ENCODE measurements around the gene CEACAM16. TPM values are rescaled to one million over a fixed set of nuclear protein-coding genes. Genes with fewer than 3 reads are reported as not detected.
"Not testable (repeated sequence)": the region's sequence is repeated elsewhere in the genome, so short reads cannot be mapped to it uniquely, and the experiment has no call there.

Gene CEACAM16
- polyA plus RNA-seq, 4 donors: 0.07 TPM; not detected in 3

DNA sequence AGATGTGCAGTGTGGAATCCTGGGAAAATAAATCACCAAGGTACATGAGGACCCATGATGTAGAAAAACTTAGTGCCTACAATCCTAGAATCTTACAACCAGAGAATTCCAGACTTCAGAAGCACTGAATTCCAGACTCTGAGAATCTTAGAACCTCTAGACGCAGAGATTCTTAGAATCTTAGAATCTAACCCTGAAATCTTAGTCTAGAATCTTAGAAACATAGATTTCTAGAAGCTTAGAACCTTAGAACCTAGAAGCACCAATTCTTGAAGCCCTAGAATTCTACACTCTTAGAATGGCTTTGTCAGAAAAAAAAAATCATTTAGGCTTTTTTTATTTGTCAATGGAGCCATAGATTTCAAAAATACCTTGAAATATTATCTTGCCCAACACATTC lies 6.0 kb downstream of the CEACAM16 start:
- FAIRE-seq: no peak
- Histone ChIP-seq H3K9me3 (ENCODE audit: control insufficient read depth in 2 of 2, insufficient read depth in 1 of 2, low read depth in 1 of 2, low read length in 1 of 2) (no peaks in the 10 kb centered on the region), H3K4me3 (ENCODE audit: low read depth in 1 of 3, low read length in 3 of 3) (no peak overlapping the region), H3K4me1 (ENCODE audit: control insufficient read depth in 3 of 3, insufficient read depth in 2 of 3, low read depth in 1 of 3, low read length in 2 of 3) (no peaks in the 10 kb centered on the region), H3K27me3 (ENCODE audit: control insufficient read depth in 3 of 3, insufficient read depth in 3 of 3, low read length in 3 of 3) (no peaks in the 10 kb centered on the region), H3K27ac (ENCODE audit: low read depth in 1 of 3, low read length in 2 of 3) (no peak overlapping the region), H3K36me3 (ENCODE audit: control insufficient read depth in 3 of 3, insufficient read depth in 2 of 3, low read depth in 1 of 3, low read length in 3 of 3) (peaks cover 0 to 6% (median 0%) of the 10 kb centered on the region in 3 donors)
- DNase-seq: no peak
- WGBS, 3 donors: 93 to 96% (median 94%) methylated on average over 1 of the region's 1 CpG

DNA sequence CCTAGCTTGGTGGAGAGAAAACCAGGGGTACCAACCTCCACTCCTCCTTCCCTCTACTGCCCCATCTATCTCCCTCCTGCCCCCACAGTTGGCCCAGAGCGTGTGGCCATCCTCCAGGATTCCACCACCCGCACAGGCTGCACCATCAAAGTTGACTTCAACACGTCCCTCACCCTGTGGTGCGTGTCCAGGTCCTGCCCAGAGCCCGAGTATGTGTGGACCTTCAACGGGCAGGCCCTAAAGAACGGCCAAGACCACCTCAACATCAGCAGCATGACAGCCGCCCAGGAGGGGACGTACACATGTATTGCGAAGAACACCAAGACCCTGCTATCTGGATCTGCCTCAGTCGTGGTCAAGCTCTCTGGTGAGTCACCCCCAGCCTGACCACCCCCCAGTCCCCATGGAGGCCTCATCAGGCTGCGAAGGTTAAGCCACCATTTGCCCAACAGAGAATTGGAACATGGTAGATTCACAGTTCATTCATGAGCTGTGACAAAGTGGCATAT lies 6.6 kb downstream of the CEACAM16 start:
- Histone ChIP-seq H3K27me3 (ENCODE audit: control insufficient read depth in 3 of 3, insufficient read depth in 3 of 3, low read length in 3 of 3) (no peaks in the 10 kb centered on the region), H3K4me3 (ENCODE audit: low read depth in 1 of 3, low read length in 3 of 3) (no peak overlapping the region), H3K9me3 (ENCODE audit: control insufficient read depth in 2 of 2, insufficient read depth in 1 of 2, low read depth in 1 of 2, low read length in 1 of 2) (no peaks in the 10 kb centered on the region), H3K27ac (ENCODE audit: low read depth in 1 of 3, low read length in 2 of 3) (no peak overlapping the region), H3K36me3 (ENCODE audit: control insufficient read depth in 3 of 3, insufficient read depth in 2 of 3, low read depth in 1 of 3, low read length in 3 of 3) (peaks cover 0 to 6% (median 0%) of the 10 kb centered on the region in 3 donors), H3K4me1 (ENCODE audit: control insufficient read depth in 3 of 3, insufficient read depth in 2 of 3, low read depth in 1 of 3, low read length in 2 of 3) (no peaks in the 10 kb centered on the region)
- WGBS, 3 donors: 91 to 98% (median 94%) methylated on average over 12 of the region's 12 CpGs
- no peak for DNase-seq
- no peak for FAIRE-seq

DNA sequence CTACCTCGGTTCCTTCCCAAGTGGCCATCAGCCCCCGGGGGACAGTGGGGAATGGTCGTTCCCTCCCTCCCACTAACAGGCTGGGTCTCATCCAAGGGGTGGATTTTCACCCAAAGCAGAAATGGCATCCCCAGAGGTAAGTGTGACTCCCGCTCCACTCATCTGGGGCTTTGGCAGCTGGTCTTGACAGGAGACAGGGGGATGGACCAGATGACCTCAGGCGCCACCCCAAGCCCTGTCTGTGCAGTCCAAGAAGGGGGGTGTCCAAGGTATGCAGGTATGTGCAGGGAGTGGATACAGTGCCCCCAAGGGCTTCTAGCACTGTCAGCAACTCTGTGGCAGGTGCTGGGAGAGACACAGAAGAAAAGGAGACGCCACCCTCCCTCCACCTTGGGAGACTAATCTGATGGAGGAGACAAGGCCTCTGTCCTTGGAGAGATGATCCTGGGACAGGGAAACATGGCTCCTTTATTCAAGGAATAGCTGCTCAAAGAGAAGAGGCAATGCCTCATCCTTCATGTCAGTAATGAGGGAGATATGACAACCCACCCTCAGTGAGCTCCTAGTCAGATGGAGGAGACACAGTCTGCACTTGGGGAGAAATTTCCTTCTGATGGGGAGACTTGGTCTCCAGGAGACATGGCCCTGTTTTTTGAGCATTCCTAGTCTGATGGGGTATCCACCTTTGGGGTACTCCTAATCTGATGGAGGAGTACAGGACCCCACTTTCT lies 7.7 kb downstream of the CEACAM16 start:
- FAIRE-seq: no peak
- 84 to 91% (median 85%) methylated on average over 6 of the region's 6 CpGs for WGBS, 3 donors

DNA sequence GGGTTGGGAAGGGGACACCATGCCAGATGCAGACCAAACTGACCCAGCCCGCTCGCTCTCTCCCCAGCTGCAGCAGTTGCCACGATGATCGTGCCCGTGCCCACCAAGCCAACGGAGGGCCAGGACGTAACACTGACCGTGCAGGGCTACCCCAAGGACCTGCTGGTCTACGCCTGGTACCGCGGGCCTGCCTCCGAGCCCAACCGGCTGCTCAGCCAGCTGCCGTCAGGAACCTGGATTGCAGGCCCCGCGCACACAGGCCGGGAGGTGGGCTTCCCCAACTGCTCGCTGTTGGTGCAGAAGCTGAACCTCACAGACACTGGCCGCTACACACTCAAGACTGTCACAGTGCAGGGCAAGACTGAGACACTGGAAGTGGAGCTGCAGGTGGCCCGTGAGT lies 8.8 kb downstream of the CEACAM16 start:
- H3K4me1 ChIP-seq (ENCODE audit: control insufficient read depth in 3 of 3, insufficient read depth in 2 of 3, low read depth in 1 of 3, low read length in 2 of 3): no peaks in the 10 kb centered on the region
- H3K27ac ChIP-seq (ENCODE audit: low read depth in 1 of 3, low read length in 2 of 3): no peak overlapping the region
- peaks cover 0 to 3% (median 0%) of the 10 kb centered on the region in 3 donors for H3K36me3 ChIP-seq (ENCODE audit: control insufficient read depth in 3 of 3, insufficient read depth in 2 of 3, low read depth in 1 of 3, low read length in 3 of 3)
- no peaks in the 10 kb centered on the region for H3K9me3 ChIP-seq (ENCODE audit: control insufficient read depth in 2 of 2, insufficient read depth in 1 of 2, low read depth in 1 of 2, low read length in 1 of 2)
- 91 to 97% (median 96%) methylated on average over 16 to 20 of the region's 20 CpGs for WGBS, 3 donors
- H3K27me3 ChIP-seq (ENCODE audit: control insufficient read depth in 3 of 3, insufficient read depth in 3 of 3, low read length in 3 of 3): no peaks in the 10 kb centered on the region
- no peak for DNase-seq
- no peak overlapping the region for H3K4me3 ChIP-seq (ENCODE audit: low read depth in 1 of 3, low read length in 3 of 3)
- FAIRE-seq: no peak

More for the DNA sequence above, 7.7 kb downstream of the CEACAM16 start:
- Histone ChIP-seq H3K27me3 (ENCODE audit: control insufficient read depth in 3 of 3, insufficient read depth in 3 of 3, low read length in 3 of 3) (no peaks in the 10 kb centered on the region), H3K36me3 (ENCODE audit: control insufficient read depth in 3 of 3, insufficient read depth in 2 of 3, low read depth in 1 of 3, low read length in 3 of 3) (peaks cover 0 to 6% (median 0%) of the 10 kb centered on the region in 3 donors), H3K9me3 (ENCODE audit: control insufficient read depth in 2 of 2, insufficient read depth in 1 of 2, low read depth in 1 of 2, low read length in 1 of 2) (no peaks in the 10 kb centered on the region), H3K4me3 (ENCODE audit: low read depth in 1 of 3, low read length in 3 of 3) (no peak overlapping the region), H3K4me1 (ENCODE audit: control insufficient read depth in 3 of 3, insufficient read depth in 2 of 3, low read depth in 1 of 3, low read length in 2 of 3) (no peaks in the 10 kb centered on the region), H3K27ac (ENCODE audit: low read depth in 1 of 3, low read length in 2 of 3) (no peak overlapping the region)
- DNase-seq: no peak

DNA sequence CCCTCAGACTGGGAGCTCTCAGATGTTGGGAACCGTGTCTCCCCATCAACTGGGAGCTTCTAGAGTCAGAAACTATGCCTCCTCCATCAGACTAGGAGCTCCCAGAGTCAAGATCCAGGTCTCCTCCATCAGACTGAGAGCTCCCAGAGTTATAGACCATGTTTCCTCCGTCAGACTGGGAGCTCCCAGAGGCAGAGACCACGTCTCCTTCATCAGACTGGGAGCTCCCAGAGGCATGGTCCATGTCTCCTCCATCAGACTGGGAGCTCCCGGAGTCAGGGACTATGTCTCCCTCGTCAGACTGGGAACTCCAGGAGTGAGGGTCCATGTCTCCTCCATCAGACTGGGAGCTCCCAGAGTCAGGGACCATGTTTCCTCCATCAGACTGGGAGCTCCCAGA lies 10.0 kb downstream of the CEACAM16 start:
- H3K36me3 ChIP-seq (ENCODE audit: control insufficient read depth in 3 of 3, insufficient read depth in 2 of 3, low read depth in 1 of 3, low read length in 3 of 3): peaks cover 0 to 2% (median 0%) of the 10 kb centered on the region in 3 donors
- no peak overlapping the region for H3K27ac ChIP-seq (ENCODE audit: low read depth in 1 of 3, low read length in 2 of 3)
- WGBS, 3 donors: 71 to 86% (median 73%) methylated on average over 5 of the region's 5 CpGs
- no peaks in the 10 kb centered on the region for H3K4me1 ChIP-seq (ENCODE audit: control insufficient read depth in 3 of 3, insufficient read depth in 2 of 3, low read depth in 1 of 3, low read length in 2 of 3)
- DNase-seq (no peak), FAIRE-seq (no peak)
- no peak overlapping the region for H3K4me3 ChIP-seq (ENCODE audit: low read depth in 1 of 3, low read length in 3 of 3)
- no peaks in the 10 kb centered on the region for H3K27me3 ChIP-seq (ENCODE audit: control insufficient read depth in 3 of 3, insufficient read depth in 3 of 3, low read length in 3 of 3)
- no peaks in the 10 kb centered on the region for H3K9me3 ChIP-seq (ENCODE audit: control insufficient read depth in 2 of 2, insufficient read depth in 1 of 2, low read depth in 1 of 2, low read length in 1 of 2)

DNA sequence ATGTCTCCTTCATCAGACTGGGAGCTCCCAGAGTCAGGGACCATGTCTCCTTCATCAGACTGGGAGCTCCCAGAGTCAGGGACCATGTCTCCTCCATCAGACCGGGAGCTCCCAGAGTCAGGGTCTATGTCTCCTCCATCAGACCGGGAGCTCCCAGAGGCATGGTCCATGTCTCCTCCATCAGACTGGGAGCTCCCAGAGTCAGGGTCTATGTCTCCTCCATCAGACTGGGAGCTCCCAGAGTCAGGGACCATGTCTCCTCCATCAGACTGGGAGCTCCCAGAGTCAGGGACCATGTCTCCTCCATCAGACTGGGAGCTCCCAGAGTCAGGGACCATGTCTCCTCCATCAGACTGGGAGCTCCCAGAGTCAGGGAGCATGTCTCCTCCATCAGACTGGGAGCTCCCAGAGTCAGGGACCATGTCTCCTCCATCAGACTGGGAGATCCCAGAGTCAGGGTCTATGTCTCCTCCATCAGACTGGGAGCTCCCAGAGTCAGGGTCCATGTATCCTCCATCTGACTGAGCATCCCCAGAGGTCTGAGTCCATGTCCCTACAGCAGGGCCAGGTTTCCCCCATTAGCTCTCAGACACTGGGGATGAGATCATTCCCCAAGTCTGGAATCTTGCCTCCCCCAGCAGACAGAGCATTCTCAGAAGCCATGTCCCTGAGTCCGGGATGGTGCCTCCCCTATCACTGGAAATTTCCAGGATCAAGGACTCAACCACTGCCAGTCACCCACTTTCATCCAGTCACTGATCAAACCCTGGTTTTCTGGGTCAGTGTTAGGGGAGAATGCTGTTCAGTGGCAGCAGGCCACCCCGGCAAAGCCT lies 10.7 kb downstream of the CEACAM16 start:
- FAIRE-seq; DNase-seq; H3K27me3 ChIP-seq (ENCODE audit: control insufficient read depth in 3 of 3, insufficient read depth in 3 of 3, low read length in 3 of 3); H3K4me1 ChIP-seq (ENCODE audit: control insufficient read depth in 3 of 3, insufficient read depth in 2 of 3, low read depth in 1 of 3, low read length in 2 of 3); H3K9me3 ChIP-seq (ENCODE audit: control insufficient read depth in 2 of 2, insufficient read depth in 1 of 2, low read depth in 1 of 2, low read length in 1 of 2); H3K27ac ChIP-seq (ENCODE audit: low read depth in 1 of 3, low read length in 2 of 3); H3K4me3 ChIP-seq (ENCODE audit: low read depth in 1 of 3, low read length in 3 of 3); H3K36me3 ChIP-seq (ENCODE audit: control insufficient read depth in 3 of 3, insufficient read depth in 2 of 3, low read depth in 1 of 3, low read length in 3 of 3): not testable (repeated sequence)
- 79 to 91% (median 85%) methylated on average over 4 of the region's 4 CpGs for WGBS, 3 donors

DNA sequence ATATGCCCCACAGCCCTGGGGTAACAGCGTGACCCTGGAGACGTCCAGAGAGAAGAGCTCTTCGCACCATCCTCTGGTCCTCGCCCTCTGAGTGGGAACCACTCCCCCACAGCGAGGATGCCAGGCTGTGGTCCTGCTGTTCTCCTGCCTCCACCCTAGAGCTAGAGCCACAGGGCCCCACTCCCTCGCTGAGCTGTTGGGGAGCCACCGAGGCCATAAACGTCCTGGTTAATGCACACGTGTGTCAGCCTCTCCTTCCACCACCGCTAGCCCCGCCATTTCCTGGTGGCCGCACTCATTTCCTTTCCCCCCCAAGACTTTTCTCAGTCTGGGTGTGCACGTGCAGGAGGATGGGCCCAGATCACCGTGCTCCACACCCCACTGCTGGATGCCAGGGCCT lies 11.5 kb downstream of the CEACAM16 start:
- Histone ChIP-seq H3K4me3 (ENCODE audit: low read depth in 1 of 3, low read length in 3 of 3) (no peak overlapping the region), H3K9me3 (ENCODE audit: control insufficient read depth in 2 of 2, insufficient read depth in 1 of 2, low read depth in 1 of 2, low read length in 1 of 2) (peaks cover 0 to 9% of the 10 kb centered on the region in 2 donors), H3K36me3 (ENCODE audit: control insufficient read depth in 3 of 3, insufficient read depth in 2 of 3, low read depth in 1 of 3, low read length in 3 of 3) (peaks cover 0 to 10% (median 0%) of the 10 kb centered on the region in 3 donors), H3K27ac (ENCODE audit: low read depth in 1 of 3, low read length in 2 of 3) (no peak overlapping the region), H3K27me3 (ENCODE audit: control insufficient read depth in 3 of 3, insufficient read depth in 3 of 3, low read length in 3 of 3) (no peaks in the 10 kb centered on the region), H3K4me1 (ENCODE audit: control insufficient read depth in 3 of 3, insufficient read depth in 2 of 3, low read depth in 1 of 3, low read length in 2 of 3) (no peaks in the 10 kb centered on the region)
- no peak for DNase-seq
- WGBS, 3 donors: 65 to 74% (median 70%) methylated on average over 13 to 14 of the region's 14 CpGs
- no peak for FAIRE-seq

DNA sequence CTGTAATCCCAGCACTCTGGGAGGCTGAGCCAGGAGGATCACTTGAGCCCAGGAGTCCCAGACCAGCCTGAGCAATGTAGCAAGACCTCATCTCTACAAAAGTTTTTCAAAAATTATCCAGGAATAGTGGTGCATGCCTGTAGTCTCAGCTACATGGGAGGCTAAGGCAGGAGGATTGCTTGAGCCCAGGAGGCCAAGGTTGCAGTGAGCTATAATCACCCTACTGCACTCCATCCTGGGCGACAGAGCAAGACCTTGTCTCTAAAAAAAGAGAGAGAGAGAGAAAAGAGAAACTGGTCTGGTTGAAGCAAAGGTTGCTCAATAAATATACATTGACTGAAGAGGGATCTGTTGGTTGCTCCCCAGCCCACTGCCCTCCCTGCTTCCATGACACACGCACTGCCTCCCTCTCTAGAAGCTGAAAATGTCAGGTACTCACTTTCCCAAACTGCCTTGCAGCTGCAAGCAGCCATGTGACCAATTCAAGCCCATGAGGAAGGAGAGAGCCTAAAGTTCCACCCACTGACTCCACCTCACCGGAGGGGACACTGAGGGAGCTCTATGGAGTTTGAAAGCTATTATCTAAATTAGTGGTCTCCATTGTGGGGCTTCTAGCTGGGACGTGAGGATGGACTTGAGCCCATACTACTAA lies 14.0 kb downstream of the CEACAM16 start:
- Histone ChIP-seq H3K9me3 (ENCODE audit: control insufficient read depth in 2 of 2, insufficient read depth in 1 of 2, low read depth in 1 of 2, low read length in 1 of 2) (peaks cover 0 to 14% of the 10 kb centered on the region in 2 donors), H3K36me3 (ENCODE audit: control insufficient read depth in 3 of 3, insufficient read depth in 2 of 3, low read depth in 1 of 3, low read length in 3 of 3) (peaks cover 0 to 8% (median 0%) of the 10 kb centered on the region in 3 donors), H3K27me3 (ENCODE audit: control insufficient read depth in 3 of 3, insufficient read depth in 3 of 3, low read length in 3 of 3) (no peaks in the 10 kb centered on the region), H3K27ac (ENCODE audit: low read depth in 1 of 3, low read length in 2 of 3) (no peak overlapping the region), H3K4me1 (ENCODE audit: control insufficient read depth in 3 of 3, insufficient read depth in 2 of 3, low read depth in 1 of 3, low read length in 2 of 3) (no peaks in the 10 kb centered on the region), H3K4me3 (ENCODE audit: low read depth in 1 of 3, low read length in 3 of 3) (no peak overlapping the region)
- DNase-seq (peak in 1 of 2 donors; percentile 26), FAIRE-seq (no peak)
- 55 to 66% (median 65%) methylated on average over 4 of the region's 4 CpGs for WGBS, 3 donors

All from small intestine (tissue), 7 donors.